AG04450 (cell line): Measurements from ENCODE around the gene SCAMP1. TPM values are rescaled to one million over a fixed set of nuclear protein-coding genes. Genes with fewer than 3 reads are reported as not detected.

Experiments used
- CTCF ChIA-PET: fragments of 300-600, 350-600 bp; formaldehyde crosslinking; extraction: SDS; loops from one replicate; lab custom pipeline; 2022; ENCODE audit warnings: antibody characterized with exemption, inconsistent platforms; lab: Charles Lee
- POLR2A ChIA-PET: fragments of 350-600 bp; formaldehyde crosslinking; extraction: SDS; loops from one replicate; lab custom pipeline; 2021; ENCODE audit warnings: antibody characterized with exemption, inconsistent platforms; lab: Yijun Ruan, JAX
- DNase-seq: peaks from one replicate; pipeline ENCODE4 v3.0.0-alpha.2; 2011; ENCODE audit warnings: low read depth, low spot score
- H3K27ac ChIP-seq: one replicate; pipeline ENCODE4 v1.5.1; 2012; ENCODE audit warnings: low read depth, low read length, control low read depth
- H3K27me3 ChIP-seq: one replicate; pipeline ENCODE4 v1.6.0; 2012; ENCODE audit warnings: low read length; ENCODE audit not compliant: control insufficient read depth, insufficient read depth
- H3K4me3 ChIP-seq: 2 replicates; pipeline ENCODE4 v1.5.1; 2011; ENCODE audit warnings: mild to moderate bottlenecking, low read depth, low read length, control low read depth
- H3K9me3 ChIP-seq: 2 replicates; pipeline ENCODE4 v1.5.1; 2012; ENCODE audit warnings: low read length; ENCODE audit not compliant: control insufficient read depth, insufficient read depth
- CTCF ChIP-seq: IDR thresholded peaks from 2 replicates; pipeline ENCODE4 v1.5.1; 2011; ENCODE audit warnings: low read depth, low read length, control low read depth, inconsistent platforms
- polyA plus RNA-seq: library from polyadenylated mRNA; depleted of rRNA; stranded (reverse); fragments of >200 nt; gene quantifications from 2 replicates; pipeline ENCODE4 v1.2.3, GENCODE V29; 2011

The SCAMP1 gene
- polyA plus RNA-seq, 1 experiment: 44.6 TPM

DNA sequence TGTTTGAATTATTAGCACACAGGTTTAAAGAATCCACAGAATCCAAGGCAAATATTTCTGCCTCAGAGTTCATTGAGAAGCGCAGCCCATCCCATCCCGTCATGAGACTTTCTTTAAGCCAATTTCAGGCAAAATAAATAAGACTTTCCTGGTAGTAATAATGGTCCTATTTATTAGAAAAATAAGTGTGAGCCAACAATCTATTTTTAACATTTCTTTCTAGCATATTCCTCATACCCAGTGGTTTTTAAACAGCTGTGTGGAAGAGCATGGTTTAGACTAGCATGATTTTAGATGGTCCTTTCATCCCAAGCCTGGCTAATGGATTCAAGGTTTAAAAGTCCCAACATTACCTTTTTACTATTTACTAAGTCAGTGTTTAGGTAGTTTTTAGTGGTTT is 125.8 kb downstream of the SCAMP1 start:
- ChIA-PET CTCF (interaction anchor here (1.0 kb wide), 1 partner anchor 19 kb away, joined by 4 read pairs; no protein-coding TSS in a partner anchor), POLR2A (no interaction called here)
- no peak for DNase-seq
- Histone ChIP-seq H3K4me3 (no peak overlapping the region), H3K27ac (no peak overlapping the region), H3K9me3 (no peaks in the 10 kb centered on the region), H3K27me3 (no peaks in the 10 kb centered on the region)
- TF ChIP-seq CTCF: no peak

- H3K27me3 ChIP-seq: no peaks in the 10 kb centered on the region
- no peak overlapping the region for H3K4me3 ChIP-seq
- POLR2A ChIA-PET: no interaction called here
- no peak for TF ChIP-seq CTCF
- no peak overlapping the region for H3K27ac ChIP-seq
- no peak for DNase-seq
- CTCF ChIA-PET: no interaction called here
- no peaks in the 10 kb centered on the region for H3K9me3 ChIP-seq
Observed at GRCh38 chr5:78487846-78488245, 127.4 kb downstream of the SCAMP1 start.

DNA sequence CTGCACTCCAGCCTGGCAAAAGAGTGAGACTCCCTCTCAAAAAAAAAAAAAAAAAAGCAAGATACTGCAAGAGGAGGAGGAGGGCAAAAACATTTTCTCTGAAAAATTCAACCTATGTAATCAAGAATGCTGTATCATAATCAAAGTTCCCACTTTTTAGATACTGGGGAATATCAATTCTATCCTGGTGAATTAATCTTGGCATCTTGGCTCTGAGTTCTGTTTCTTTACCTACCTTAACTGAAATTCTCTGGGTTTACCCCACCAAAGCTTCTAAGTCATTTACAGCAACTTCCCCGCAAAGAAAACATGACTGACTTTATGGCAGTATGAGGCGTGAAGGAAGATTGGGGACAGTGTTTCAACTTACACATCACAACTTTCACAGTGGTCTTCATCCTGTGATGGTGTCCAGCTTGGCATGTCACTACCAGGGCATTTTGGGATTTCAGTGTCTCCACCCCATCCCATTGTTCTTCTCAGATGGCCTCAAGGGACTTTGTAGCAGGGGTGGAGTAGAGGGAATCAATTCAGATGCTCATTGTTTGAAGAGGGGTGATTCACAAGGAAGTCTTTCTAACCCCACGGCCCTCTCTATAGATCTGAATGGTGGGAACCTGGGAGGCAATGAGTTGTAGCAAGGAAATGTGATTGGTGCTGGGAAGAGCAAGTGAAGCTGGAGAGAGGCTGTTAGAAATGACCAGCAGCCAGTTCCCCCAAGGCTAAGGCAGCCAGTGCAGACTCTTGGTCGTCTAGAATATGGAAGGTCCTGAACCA is 130.5 kb downstream of the SCAMP1 start:
- H3K4me3 ChIP-seq: no peak overlapping the region
- CTCF ChIA-PET: interaction anchor here (0.7 kb wide), 1 partner anchor 8 kb away, joined by 3 read pairs; no protein-coding TSS in a partner anchor
- TF ChIP-seq CTCF: no peak
- H3K27me3 ChIP-seq: no peaks in the 10 kb centered on the region
- DNase-seq: no peak
- no peak overlapping the region for H3K27ac ChIP-seq
- POLR2A ChIA-PET: interaction anchor here (0.9 kb wide), 1 partner anchor 14 kb away, joined by 3 read pairs; no protein-coding TSS in a partner anchor
- H3K9me3 ChIP-seq: no peaks in the 10 kb centered on the region

DNA sequence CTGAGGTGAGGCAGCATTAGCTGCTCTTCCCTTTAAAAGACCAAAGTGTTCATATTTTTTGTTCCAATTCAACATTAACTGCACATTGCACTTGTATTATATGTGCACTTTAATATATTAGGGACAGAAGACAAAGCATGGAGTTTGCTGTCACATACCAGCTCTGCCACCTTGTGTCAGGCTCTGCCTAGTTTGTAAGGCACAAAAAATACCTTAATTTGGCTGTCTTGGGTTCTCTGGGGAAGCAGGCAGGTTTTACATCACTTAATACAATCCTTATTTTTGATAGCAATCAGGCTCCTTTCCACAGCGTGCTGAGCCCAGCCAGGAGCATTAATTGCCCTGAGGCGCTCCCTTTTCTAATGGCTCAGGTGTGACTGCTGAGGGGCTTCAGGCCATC is 131.8 kb downstream of the SCAMP1 start:
- Histone ChIP-seq H3K27ac (no peak overlapping the region), H3K9me3 (no peaks in the 10 kb centered on the region), H3K27me3 (no peaks in the 10 kb centered on the region), H3K4me3 (no peak overlapping the region)
- ChIA-PET POLR2A (no interaction called here), CTCF (no interaction called here)
- TF ChIP-seq CTCF: no peak
- no peak for DNase-seq

- ChIA-PET CTCF (no interaction called here), POLR2A (no interaction called here)
- H3K27ac ChIP-seq: no peak overlapping the region
- H3K27me3 ChIP-seq: no peaks in the 10 kb centered on the region
- DNase-seq: no peak
- no peak overlapping the region for H3K4me3 ChIP-seq
- TF ChIP-seq CTCF: no peak
- no peaks in the 10 kb centered on the region for H3K9me3 ChIP-seq
Observed at GRCh38 chr5:78492650-78493049, 132.2 kb downstream of the SCAMP1 start.
